ENCODE measurements around the gene KRTAP19-2. TPM values are rescaled to one million over a fixed set of nuclear protein-coding genes. Genes with fewer than 3 reads are reported as not detected.

The KRTAP19-2 gene
- total and polyA plus RNA-seq, 9 of the 15 experiments (the other 6 are each of a cell fraction or from before 2014, with no cell fraction given), result not detected

DNA sequence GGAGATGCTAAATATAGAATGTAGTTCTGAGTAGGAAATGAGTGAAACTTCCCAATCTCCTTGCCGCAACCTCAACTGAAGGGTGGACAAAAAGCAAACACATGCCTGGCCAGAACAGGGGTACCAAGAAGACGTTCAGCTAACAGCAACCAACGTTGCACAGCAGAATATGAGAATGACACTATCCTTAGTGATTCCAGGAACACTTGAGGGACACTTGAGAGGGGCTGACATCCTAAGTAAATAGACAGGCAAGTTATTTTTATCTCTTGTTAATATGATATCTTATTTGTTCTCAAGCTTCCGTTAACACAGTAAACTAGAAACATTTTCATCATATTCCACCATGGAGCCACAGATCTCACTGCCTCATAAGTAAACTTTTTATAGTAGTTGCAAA is 8.0 kb downstream of the KRTAP19-2 start (continued):
- TF ChIP-seq, protein P1, sequence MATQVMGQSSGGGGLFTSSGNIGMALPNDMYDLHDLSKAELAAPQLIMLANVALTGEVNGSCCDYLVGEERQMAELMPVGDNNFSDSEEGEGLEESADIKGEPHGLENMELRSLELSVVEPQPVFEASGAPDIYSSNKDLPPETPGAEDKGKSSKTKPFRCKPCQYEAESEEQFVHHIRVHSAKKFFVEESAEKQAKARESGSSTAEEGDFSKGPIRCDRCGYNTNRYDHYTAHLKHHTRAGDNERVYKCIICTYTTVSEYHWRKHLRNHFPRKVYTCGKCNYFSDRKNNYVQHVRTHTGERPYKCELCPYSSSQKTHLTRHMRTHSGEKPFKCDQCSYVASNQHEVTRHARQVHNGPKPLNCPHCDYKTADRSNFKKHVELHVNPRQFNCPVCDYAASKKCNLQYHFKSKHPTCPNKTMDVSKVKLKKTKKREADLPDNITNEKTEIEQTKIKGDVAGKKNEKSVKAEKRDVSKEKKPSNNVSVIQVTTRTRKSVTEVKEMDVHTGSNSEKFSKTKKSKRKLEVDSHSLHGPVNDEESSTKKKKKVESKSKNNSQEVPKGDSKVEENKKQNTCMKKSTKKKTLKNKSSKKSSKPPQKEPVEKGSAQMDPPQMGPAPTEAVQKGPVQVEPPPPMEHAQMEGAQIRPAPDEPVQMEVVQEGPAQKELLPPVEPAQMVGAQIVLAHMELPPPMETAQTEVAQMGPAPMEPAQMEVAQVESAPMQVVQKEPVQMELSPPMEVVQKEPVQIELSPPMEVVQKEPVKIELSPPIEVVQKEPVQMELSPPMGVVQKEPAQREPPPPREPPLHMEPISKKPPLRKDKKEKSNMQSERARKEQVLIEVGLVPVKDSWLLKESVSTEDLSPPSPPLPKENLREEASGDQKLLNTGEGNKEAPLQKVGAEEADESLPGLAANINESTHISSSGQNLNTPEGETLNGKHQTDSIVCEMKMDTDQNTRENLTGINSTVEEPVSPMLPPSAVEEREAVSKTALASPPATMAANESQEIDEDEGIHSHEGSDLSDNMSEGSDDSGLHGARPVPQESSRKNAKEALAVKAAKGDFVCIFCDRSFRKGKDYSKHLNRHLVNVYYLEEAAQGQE (IDR thresholded peaks at IDR 0.05; ENCODE audit: borderline replicate concordance), result no peak
- TF ChIP-seq, protein P1 (CRISPR knock-in tag; IDR thresholded peaks at IDR 0.05; ENCODE audit: low read depth), result no peak
- no peak for TF ChIP-seq FOXP1 (CRISPR knock-in tag; IDR thresholded peaks at IDR 0.05)
- no peak for TF ChIP-seq SREBF2 (CRISPR knock-in tag; IDR thresholded peaks at IDR 0.05)
- TF ChIP-seq, protein P2, sequence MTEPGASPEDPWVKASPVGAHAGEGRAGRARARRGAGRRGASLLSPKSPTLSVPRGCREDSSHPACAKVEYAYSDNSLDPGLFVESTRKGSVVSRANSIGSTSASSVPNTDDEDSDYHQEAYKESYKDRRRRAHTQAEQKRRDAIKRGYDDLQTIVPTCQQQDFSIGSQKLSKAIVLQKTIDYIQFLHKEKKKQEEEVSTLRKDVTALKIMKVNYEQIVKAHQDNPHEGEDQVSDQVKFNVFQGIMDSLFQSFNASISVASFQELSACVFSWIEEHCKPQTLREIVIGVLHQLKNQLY (CRISPR knock-in tag; conservative IDR thresholded peaks at IDR 0.05), result no peak
- TF ChIP-seq ZNF217 (CRISPR knock-in tag; IDR thresholded peaks at IDR 0.05), result no peak
- TF ChIP-seq, protein P3, sequence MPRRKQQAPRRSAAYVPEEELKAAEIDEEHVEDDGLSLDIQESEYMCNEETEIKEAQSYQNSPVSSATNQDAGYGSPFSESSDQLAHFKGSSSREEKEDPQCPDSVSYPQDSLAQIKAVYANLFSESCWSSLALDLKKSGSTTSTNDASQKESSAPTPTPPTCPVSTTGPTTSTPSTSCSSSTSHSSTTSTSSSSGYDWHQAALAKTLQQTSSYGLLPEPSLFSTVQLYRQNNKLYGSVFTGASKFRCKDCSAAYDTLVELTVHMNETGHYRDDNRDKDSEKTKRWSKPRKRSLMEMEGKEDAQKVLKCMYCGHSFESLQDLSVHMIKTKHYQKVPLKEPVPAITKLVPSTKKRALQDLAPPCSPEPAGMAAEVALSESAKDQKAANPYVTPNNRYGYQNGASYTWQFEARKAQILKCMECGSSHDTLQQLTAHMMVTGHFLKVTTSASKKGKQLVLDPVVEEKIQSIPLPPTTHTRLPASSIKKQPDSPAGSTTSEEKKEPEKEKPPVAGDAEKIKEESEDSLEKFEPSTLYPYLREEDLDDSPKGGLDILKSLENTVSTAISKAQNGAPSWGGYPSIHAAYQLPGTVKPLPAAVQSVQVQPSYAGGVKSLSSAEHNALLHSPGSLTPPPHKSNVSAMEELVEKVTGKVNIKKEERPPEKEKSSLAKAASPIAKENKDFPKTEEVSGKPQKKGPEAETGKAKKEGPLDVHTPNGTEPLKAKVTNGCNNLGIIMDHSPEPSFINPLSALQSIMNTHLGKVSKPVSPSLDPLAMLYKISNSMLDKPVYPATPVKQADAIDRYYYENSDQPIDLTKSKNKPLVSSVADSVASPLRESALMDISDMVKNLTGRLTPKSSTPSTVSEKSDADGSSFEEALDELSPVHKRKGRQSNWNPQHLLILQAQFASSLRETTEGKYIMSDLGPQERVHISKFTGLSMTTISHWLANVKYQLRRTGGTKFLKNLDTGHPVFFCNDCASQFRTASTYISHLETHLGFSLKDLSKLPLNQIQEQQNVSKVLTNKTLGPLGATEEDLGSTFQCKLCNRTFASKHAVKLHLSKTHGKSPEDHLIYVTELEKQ (CRISPR knock-in tag; IDR thresholded peaks at IDR 0.05), result no peak
- TF ChIP-seq, protein P4, sequence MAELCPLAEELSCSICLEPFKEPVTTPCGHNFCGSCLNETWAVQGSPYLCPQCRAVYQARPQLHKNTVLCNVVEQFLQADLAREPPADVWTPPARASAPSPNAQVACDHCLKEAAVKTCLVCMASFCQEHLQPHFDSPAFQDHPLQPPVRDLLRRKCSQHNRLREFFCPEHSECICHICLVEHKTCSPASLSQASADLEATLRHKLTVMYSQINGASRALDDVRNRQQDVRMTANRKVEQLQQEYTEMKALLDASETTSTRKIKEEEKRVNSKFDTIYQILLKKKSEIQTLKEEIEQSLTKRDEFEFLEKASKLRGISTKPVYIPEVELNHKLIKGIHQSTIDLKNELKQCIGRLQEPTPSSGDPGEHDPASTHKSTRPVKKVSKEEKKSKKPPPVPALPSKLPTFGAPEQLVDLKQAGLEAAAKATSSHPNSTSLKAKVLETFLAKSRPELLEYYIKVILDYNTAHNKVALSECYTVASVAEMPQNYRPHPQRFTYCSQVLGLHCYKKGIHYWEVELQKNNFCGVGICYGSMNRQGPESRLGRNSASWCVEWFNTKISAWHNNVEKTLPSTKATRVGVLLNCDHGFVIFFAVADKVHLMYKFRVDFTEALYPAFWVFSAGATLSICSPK (IDR thresholded peaks at IDR 0.05; ENCODE audit: borderline replicate concordance), result no peak
- TF ChIP-seq MYBL2 (IDR thresholded peaks at IDR 0.05; ENCODE audit: low read depth), result no peak
- no peak for TF ChIP-seq MYBL2 (CRISPR knock-in tag; IDR thresholded peaks at IDR 0.05; ENCODE audit: borderline replicate concordance)
- no peak for TF ChIP-seq ZFP1 (CRISPR knock-in tag; IDR thresholded peaks at IDR 0.05)
- TF ChIP-seq TARDBP (IDR thresholded peaks at IDR 0.05), result no peak
- no peak for TF ChIP-seq LARP7 (IDR thresholded peaks at IDR 0.05)

Data from K562 (cell line).